HUES6 (cell line): ENCODE data around the gene IPCEF1.

ENCODE experiments used
- H3K27ac ChIP-seq: 2 replicates; pipeline ENCODE4 v1.7.0; 2013; ENCODE audit warnings: low read depth, mild to moderate bottlenecking, low read length, inconsistent platforms
- H3K27me3 ChIP-seq: 2 replicates; pipeline ENCODE4 v1.6.1; 2013; ENCODE audit warnings: low read length; ENCODE audit not compliant: control insufficient read depth, insufficient read depth
- H3K36me3 ChIP-seq: 2 replicates; pipeline ENCODE4 v1.6.1; 2013; ENCODE audit warnings: low read length; ENCODE audit not compliant: control insufficient read depth, insufficient read depth
- H3K4me1 ChIP-seq: 2 replicates; pipeline ENCODE4 v1.6.1; 2013; ENCODE audit warnings: low read length; ENCODE audit not compliant: control insufficient read depth, insufficient read depth
- H3K4me3 ChIP-seq: 2 replicates; pipeline ENCODE4 v1.5.1; 2013; ENCODE audit warnings: low read depth, low read length
- H3K9ac ChIP-seq: one replicate; pipeline ENCODE4 v1.6.1; 2013; ENCODE audit warnings: mild to moderate bottlenecking, low read length
- H3K9me3 ChIP-seq: 2 replicates; pipeline ENCODE4 v1.6.1; 2013; ENCODE audit warnings: low read depth, low read length; ENCODE audit not compliant: control insufficient read depth, insufficient read depth

The IPCEF1 gene, protein sequence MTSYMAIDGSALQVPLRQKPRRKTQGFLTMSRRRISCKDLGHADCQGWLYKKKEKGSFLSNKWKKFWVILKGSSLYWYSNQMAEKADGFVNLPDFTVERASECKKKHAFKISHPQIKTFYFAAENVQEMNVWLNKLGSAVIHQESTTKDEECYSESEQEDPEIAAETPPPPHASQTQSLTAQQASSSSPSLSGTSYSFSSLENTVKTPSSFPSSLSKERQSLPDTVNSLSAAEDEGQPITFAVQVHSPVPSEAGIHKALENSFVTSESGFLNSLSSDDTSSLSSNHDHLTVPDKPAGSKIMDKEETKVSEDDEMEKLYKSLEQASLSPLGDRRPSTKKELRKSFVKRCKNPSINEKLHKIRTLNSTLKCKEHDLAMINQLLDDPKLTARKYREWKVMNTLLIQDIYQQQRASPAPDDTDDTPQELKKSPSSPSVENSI

DNA sequence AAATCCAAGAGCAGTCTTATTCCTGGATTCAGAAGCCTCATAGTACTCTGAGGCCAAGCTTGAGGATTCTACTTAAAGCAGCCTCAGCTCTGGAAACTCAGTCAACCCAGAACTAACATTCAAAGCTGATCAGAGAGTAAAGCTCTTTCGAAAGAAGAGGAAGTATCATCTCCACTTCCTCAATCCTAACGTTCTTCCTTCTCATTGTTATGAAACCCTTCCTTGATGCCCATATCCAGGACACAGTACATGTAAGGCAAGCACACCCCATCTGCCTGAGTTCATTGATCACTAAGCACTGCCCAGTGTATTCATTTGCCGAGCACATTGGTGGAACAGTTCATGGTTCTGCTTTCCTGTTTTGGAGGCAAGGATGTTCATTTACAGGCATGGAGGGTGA is at the start of gene IPCEF1:
Gene IPCEF1, minus strand, starts transcription at position 114 of the 400 bp plus-strand sequence. CDS start 90,856 bp downstream, outside the sequence.
- Histone ChIP-seq H3K36me3 (no peaks in the 10 kb centered on the region), H3K4me3 (no peak within 1 kb of the TSS), H3K4me1 (no peaks in the 10 kb centered on the region), H3K27ac (no peak within 1 kb of the TSS), H3K9ac (no peak within 1 kb of the TSS), H3K9me3 (no peaks in the 10 kb centered on the region), H3K27me3 (no peaks in the 10 kb centered on the region)

DNA sequence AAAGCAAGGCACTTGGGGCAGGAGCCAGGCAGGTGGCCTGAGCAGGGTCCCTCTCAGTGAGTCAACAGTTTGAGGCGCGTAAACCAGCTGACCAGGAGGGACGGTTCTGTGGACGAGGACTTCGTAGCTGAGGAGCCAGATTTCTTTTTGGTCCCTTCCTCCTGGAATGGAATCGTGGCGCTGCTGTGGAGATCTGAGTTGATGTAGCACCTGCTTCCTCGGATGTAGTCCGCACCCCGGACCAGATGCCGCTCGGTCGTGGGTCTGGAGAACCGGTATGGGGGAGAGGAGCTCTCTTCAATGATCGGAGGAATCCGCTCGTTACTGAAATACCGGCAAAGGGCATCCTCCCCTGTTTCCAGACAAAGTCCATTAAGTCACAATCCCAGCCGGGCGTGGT is 49.7 kb upstream of the IPCEF1 start:
- H3K9ac ChIP-seq, result no peak overlapping the region
- no peak overlapping the region for H3K27ac ChIP-seq
- peaks cover 3% of the 10 kb centered on the region; the same call in 1 of the 2 replicates for H3K9me3 ChIP-seq
- peaks cover 10% of the 10 kb centered on the region for H3K4me1 ChIP-seq
- peaks cover 4% of the 10 kb centered on the region for H3K36me3 ChIP-seq
- H3K27me3 ChIP-seq, result no peaks in the 10 kb centered on the region
- H3K4me3 ChIP-seq, result no peak overlapping the region

DNA sequence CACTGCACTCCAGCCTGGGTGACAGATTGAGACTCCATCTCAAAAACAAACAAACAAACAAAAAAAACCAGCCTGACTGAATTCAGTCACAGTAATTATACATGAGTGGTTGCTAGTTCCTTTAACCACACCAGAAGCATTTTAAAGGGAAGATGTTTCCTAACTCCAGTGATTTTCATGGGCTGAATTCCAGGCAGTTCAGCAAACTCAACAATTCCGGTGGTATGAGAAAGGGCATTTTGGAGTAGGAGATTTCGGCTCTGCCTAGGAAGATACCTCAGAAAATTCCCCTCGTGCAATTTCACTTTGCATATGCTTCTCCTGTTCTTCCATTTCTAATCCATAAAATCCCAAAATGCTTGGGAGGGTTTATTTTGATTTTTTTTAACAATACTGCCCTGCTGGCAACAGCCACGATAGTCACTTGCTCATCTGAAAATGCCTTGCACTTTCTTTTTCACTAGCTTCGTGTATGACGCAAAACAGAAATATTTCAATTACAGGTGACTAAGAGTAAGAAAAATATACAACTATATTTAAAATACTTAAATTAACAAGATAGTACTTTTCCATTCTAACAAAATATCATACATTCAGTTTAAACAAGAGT is 48.3 kb upstream of the IPCEF1 start:
- no peaks in the 10 kb centered on the region for H3K27me3 ChIP-seq
- no peak overlapping the region for H3K27ac ChIP-seq
- no peak overlapping the region for H3K4me3 ChIP-seq
- H3K4me1 ChIP-seq, result no peaks in the 10 kb centered on the region
- H3K9me3 ChIP-seq, result peaks cover 3% of the 10 kb centered on the region; the same call in 1 of the 2 replicates
- peaks cover 8% of the 10 kb centered on the region for H3K36me3 ChIP-seq
- no peak overlapping the region for H3K9ac ChIP-seq

DNA sequence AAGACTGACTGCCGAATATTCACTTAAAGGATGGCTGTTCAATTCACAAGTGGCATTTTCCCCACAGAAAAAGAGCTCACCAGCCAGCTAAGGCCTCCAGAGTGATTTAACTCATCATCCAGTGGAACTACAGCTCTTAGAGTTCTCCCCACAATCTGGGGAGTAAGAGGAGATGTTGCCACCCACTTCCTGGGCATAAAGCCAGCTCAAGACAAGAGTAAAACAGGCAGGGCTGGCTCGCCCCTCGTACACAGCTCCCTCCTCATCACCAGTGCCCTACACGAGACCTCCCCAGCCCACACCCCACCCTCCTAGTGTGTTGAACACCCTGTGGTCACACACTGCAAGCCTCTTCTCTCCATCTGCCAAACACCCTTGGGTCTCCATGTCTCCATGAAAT is 47.2 kb upstream of the IPCEF1 start:
- no peak overlapping the region for H3K9ac ChIP-seq
- H3K4me1 ChIP-seq, result no peaks in the 10 kb centered on the region
- peaks cover 8% of the 10 kb centered on the region for H3K36me3 ChIP-seq
- no peak overlapping the region for H3K27ac ChIP-seq
- H3K4me3 ChIP-seq, result no peak overlapping the region
- H3K27me3 ChIP-seq, result no peaks in the 10 kb centered on the region
- peaks cover 3% of the 10 kb centered on the region; the same call in 1 of the 2 replicates for H3K9me3 ChIP-seq

DNA sequence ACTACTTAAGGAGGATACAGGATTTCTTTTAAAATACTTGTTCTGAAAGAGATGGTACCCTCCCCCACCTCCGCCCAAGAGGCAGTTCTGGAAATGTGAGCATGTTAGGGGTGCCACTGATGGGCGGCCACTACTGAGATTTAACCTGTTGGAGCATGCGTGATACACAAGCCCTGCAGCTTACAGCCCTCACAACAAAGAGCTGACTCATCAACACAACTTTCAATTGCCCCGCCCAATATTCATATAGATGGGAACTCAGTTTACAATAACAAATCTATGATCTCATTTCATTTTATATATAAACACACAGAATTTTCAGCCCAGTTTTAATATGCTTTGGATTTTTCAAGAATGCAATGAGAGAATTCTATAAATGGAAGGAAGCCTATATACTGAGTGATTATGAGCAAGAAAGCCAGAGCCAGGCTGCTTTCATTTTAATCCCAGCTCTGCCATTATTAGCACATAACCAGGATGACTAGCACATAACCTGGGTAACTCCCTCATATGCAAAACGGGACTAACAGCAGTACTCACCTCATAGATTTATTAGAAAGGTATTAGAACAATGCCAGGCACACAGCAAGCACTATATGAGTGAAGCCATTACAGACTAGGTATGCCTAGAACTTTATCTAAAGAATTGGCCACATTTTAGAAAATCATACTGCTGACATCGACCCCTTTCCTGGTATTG is 45.6 kb upstream of the IPCEF1 start:
- Histone ChIP-seq H3K4me1 (no peaks in the 10 kb centered on the region), H3K4me3 (no peak overlapping the region), H3K9me3 (peaks cover 3% of the 10 kb centered on the region; the same call in 1 of the 2 replicates), H3K9ac (no peak overlapping the region), H3K36me3 (peaks cover 8% of the 10 kb centered on the region), H3K27ac (no peak overlapping the region), H3K27me3 (no peaks in the 10 kb centered on the region)

DNA sequence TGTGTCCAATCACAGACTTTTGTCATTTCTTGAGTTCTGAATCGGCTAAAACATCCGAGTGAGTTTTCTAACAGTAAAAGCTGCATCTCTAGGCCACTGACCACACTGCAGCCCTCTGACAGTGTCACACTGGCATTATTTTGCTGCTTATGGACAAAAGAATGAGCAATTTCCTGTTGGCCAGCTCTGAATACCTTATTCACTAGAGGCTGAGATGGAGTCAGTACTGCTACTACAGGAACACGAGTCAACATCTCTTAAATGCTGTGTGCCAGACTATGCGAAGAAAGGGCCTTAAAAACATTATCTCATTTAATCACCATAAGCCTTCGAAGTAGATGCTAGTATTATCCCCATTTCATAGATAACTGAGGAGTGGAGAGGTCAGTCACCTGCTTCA is 42.5 kb upstream of the IPCEF1 start:
- peaks cover 8% of the 10 kb centered on the region for H3K36me3 ChIP-seq

DNA sequence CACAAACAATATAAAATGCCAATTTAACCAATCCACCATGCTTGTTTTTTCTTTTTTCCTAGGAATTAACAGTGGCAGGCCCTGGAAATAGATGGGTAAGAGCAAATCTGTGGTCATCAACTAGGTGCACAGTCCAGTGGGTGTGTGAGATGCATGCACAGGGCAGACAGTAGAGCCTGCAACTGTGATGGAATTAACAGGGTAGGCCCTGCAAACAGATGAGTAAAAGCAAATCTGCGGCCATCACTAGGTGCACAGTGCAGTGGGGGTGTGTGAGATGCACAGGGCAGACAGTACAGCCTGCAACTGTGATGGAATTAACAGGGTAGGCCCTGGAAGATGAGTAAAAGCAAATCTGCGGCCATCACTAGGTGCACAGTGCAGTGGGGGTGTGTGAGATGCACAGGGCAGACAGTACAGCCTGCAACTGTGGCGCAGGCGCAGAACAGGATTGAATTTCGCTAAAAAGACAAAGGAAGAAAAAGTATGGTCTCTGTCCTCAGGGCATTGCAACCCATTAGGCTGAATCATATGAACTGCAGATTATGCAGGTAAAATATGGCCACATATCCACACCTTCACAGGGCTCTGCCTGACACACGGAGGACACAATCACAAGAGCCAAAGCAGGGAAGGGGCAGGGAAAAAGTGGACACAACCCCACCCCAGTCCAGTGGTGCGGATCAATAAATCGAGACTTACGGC is 41.0 kb upstream of the IPCEF1 start:
- Histone ChIP-seq H3K36me3 (peaks cover 8% of the 10 kb centered on the region), H3K4me1 (no peaks in the 10 kb centered on the region), H3K27me3 (no peaks in the 10 kb centered on the region), H3K27ac (no peak overlapping the region), H3K9me3 (peaks cover 3% of the 10 kb centered on the region; the same call in 1 of the 2 replicates), H3K4me3 (no peak overlapping the region), H3K9ac (no peak overlapping the region)

More for the DNA sequence above, 42.5 kb upstream of the IPCEF1 start:
- Histone ChIP-seq H3K9ac (no peak overlapping the region), H3K4me3 (no peak overlapping the region), H3K27me3 (no peaks in the 10 kb centered on the region), H3K27ac (no peak overlapping the region), H3K9me3 (peaks cover 3% of the 10 kb centered on the region; the same call in 1 of the 2 replicates), H3K4me1 (no peaks in the 10 kb centered on the region)

DNA sequence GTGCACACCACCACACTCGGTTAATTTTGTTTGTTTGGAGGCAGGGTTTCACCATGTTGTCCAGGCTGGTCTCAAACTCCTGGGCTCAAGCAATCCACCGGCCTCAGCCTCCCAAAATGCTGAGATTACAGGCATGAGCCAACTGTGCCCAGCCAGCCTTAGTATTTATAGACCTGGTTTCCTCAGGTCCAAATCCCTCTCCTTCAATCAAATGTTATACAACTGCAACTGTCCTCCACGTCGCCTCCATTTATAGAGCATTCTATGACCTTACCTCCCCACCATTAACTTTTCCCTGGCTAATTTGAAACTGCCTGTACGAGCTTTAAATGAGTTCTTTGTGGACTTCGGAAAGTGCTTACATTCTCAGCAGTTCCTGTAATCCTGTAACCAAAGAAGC is 39.3 kb upstream of the IPCEF1 start:
- no peaks in the 10 kb centered on the region for H3K9me3 ChIP-seq
- H3K27ac ChIP-seq, result no peak overlapping the region
- no peak overlapping the region for H3K4me3 ChIP-seq
- no peak overlapping the region for H3K9ac ChIP-seq
- no peaks in the 10 kb centered on the region for H3K36me3 ChIP-seq
- no peaks in the 10 kb centered on the region for H3K27me3 ChIP-seq
- no peaks in the 10 kb centered on the region for H3K4me1 ChIP-seq

DNA sequence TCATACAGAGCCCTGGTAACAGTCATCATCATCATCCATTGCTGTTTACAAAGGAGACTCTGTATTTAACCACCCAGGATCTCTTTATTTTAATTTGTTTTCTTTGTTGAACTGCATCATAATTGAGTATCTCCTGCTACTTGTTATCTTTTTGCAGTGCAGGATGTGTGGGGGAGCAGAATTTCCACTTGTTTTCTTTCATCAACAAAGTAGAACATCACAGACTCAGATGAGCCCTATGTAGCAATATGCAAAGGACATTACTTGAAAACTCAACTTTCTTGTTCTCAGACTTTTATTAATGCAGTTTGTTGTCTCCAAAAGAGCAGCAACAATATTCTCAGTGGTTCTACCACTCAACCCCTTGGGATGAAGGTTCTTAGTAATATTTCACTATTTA is 38.7 kb upstream of the IPCEF1 start:
- Histone ChIP-seq H3K27ac (no peak overlapping the region), H3K9me3 (no peaks in the 10 kb centered on the region), H3K36me3 (no peaks in the 10 kb centered on the region), H3K4me1 (no peaks in the 10 kb centered on the region), H3K9ac (no peak overlapping the region), H3K27me3 (no peaks in the 10 kb centered on the region), H3K4me3 (no peak overlapping the region)

DNA sequence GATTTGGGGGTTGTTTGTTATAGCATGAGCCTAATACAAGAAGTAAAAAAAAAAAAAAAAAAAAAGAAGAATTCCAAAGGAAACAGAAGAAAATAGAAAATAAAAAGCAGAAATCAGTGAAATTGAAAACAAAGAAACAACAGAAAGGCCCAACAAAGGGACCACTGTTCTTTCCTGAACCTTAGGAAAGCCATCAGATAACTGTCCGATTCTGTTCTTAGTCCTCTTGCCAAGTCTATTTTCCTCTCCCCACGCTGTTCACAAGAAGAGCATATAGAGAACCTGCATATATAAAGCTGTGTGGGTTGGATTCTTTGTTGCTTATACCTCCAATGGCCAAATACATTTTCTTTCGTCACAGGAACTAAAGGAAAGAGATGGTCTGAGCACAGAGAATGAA is 38.0 kb upstream of the IPCEF1 start:
- no peaks in the 10 kb centered on the region for H3K27me3 ChIP-seq
- H3K36me3 ChIP-seq, result no peaks in the 10 kb centered on the region
- H3K9ac ChIP-seq, result no peak overlapping the region
- H3K9me3 ChIP-seq, result no peaks in the 10 kb centered on the region
- no peaks in the 10 kb centered on the region for H3K4me1 ChIP-seq
- H3K27ac ChIP-seq, result no peak overlapping the region
- H3K4me3 ChIP-seq, result no peak overlapping the region
